Natural killer cell (primary cell): ENCODE results near the gene FIBCD1. TPM values are rescaled to one million over a fixed set of nuclear protein-coding genes. Genes with fewer than 3 reads are reported as not detected.

Experiments used
- ATAC-seq, 3 donors: fragments of 150-1000 bp in 2 of 3; fragments of 200-7000 bp in 1 of 3; cut with Tn5 transposase; 1 replicate in 1 of 3; 2 replicates in 2 of 3; pipeline ENCODE4 v1.10.0; 2021; ENCODE audit warnings: mild to moderate bottlenecking in 2 of 3, moderate library complexity in 2 of 3
- DNase-seq, 2 donors: peaks; one replicate each; pipeline versions ENCODE4 v3.0.0 to v3.0.0-alpha.2; 2013 to 2021; ENCODE audit warnings: mixed read lengths in 1 of 2
- H3K27ac ChIP-seq: one replicate; pipeline ENCODE4 v1.5.1; 2013; ENCODE audit warnings: mild to moderate bottlenecking, low read length
- H3K27me3 ChIP-seq: one replicate; pipeline ENCODE4 v1.6.1; 2013; ENCODE audit warnings: low read length; ENCODE audit not compliant: control insufficient read depth, insufficient read depth
- H3K36me3 ChIP-seq: one replicate; pipeline ENCODE4 v1.6.1; 2013; ENCODE audit warnings: low read length; ENCODE audit not compliant: control insufficient read depth, insufficient read depth
- H3K4me1 ChIP-seq: one replicate; pipeline ENCODE4 v1.6.1; 2013; ENCODE audit warnings: low read length; ENCODE audit not compliant: control insufficient read depth, insufficient read depth
- H3K4me3 ChIP-seq: one replicate; pipeline ENCODE4 v1.5.1; 2013; ENCODE audit warnings: low read length
- H3K9me3 ChIP-seq: one replicate; pipeline ENCODE4 v1.6.1; 2013; ENCODE audit warnings: low read length; ENCODE audit not compliant: control insufficient read depth, insufficient read depth
- H3K27ac Mint-ChIP-seq, 2 donors: one replicate each; pipeline ENCODE4 v1.8.0; 2022; ENCODE audit warnings: mild to moderate bottlenecking in 2 of 2, mixed read lengths in 2 of 2, moderate library complexity in 1 of 2
- H3K27me3 Mint-ChIP-seq, 2 donors: one replicate each; pipeline ENCODE4 v1.8.0; 2022; ENCODE audit warnings: low read depth in 2 of 2, mixed read lengths in 2 of 2
- H3K36me3 Mint-ChIP-seq: one replicate; pipeline ENCODE4 v1.8.0; 2022; ENCODE audit warnings: mixed read lengths
- H3K4me1 Mint-ChIP-seq, 2 donors: one replicate each; pipeline ENCODE4 v1.8.0; 2022; ENCODE audit warnings: mixed read lengths in 2 of 2
- H3K4me3 Mint-ChIP-seq: one replicate; pipeline ENCODE4 v1.8.0; 2022; ENCODE audit warnings: mild to moderate bottlenecking, moderate library complexity, mixed read lengths
- H3K9me3 Mint-ChIP-seq, 2 donors: one replicate each; pipeline ENCODE4 v1.8.0; 2022; ENCODE audit warnings: mixed read lengths in 2 of 2
- WGBS: methylation state at CpG from one replicate; pipeline ENCODE4 v1.1.7; 2013; ENCODE audit warnings: missing lambda C conversion rate; ENCODE audit not compliant: insufficient coverage; 5-methylcytosine and 5-hydroxymethylcytosine counted together
- intact Hi-C: fragments of 100-400 bp; cut with micrococcal nuclease; formaldehyde crosslinking; loops from one replicate; pipeline ENCODE4 v1.14.2; 2022
- total RNA-seq, 4 donors: library from RNA; stranded (reverse); fragments of 120-200 nt in 1 of 4; gene quantifications; one replicate each; pipeline versions ENCODE4 v1.2.3 to v1.2.4, GENCODE V29; 2013 to 2022
- TF ChIP-seq, protein P1 (sequence below): fragments of 200-600 bp; IDR thresholded peaks from one replicate; pipeline ENCODE4 v1.8.0; 2022; ENCODE audit warnings: antibody characterized with exemption

Gene FIBCD1
- total RNA-seq, 3 donors from 2014 or later (not counting 1 experiment from before 2014, with no cell fraction given) = not detected

DNA sequence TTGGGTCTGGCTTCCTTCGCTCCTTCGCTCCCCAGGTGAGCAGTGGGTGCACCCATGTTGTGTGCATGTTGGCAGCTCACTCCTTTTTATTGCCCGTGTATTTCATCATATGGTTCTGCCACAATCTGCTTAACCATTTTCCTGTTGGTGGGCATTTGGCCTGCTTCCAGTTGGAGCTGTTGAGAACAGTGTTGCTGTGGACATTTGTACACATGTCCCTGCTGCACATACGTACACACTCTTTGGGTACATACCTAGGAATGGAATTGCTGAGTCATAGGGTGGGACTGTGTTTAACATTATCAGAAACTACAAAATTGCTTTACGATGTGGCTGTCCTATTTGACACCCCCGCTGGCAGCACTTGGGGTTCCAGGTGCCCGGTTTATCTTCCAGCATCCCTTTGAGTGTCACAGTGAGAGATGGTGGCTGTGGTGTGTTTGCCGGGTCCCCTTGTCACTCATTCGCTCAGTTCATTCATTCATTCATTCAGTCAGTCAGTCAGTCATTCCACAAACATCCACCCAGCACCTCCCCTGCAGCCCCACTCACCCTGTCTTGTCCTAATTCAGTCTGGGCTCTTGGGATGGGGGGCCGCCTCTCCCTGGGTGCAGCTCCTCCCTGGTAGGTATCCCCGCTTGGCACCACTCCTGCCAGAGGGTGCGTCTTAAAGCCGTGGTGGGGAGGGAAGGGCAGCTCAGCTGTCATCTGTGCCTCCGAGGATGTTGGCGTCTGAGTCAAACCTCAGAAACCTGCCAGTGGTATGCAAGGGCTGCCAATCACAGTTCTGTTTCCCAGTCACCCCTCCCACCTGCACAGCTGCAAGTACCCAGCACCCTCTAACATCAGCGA, 7.9 kb upstream of the FIBCD1 start:
- no peaks in the 10 kb centered on the region for H3K36me3 Mint-ChIP-seq
- H3K4me1 ChIP-seq = no peaks in the 10 kb centered on the region
- no peaks in the 10 kb centered on the region for H3K36me3 ChIP-seq
- WGBS = 55% methylated on average over 16 of the region's 16 CpGs
- H3K4me3 ChIP-seq = no peak overlapping the region
- H3K27ac ChIP-seq = no peak overlapping the region
- no peaks in the 10 kb centered on the region for H3K4me1 Mint-ChIP-seq
- no peaks in the 10 kb centered on the region for H3K27me3 ChIP-seq
- DNase-seq (no peak), ATAC-seq (no peak)
- TF ChIP-seq, protein P1, sequence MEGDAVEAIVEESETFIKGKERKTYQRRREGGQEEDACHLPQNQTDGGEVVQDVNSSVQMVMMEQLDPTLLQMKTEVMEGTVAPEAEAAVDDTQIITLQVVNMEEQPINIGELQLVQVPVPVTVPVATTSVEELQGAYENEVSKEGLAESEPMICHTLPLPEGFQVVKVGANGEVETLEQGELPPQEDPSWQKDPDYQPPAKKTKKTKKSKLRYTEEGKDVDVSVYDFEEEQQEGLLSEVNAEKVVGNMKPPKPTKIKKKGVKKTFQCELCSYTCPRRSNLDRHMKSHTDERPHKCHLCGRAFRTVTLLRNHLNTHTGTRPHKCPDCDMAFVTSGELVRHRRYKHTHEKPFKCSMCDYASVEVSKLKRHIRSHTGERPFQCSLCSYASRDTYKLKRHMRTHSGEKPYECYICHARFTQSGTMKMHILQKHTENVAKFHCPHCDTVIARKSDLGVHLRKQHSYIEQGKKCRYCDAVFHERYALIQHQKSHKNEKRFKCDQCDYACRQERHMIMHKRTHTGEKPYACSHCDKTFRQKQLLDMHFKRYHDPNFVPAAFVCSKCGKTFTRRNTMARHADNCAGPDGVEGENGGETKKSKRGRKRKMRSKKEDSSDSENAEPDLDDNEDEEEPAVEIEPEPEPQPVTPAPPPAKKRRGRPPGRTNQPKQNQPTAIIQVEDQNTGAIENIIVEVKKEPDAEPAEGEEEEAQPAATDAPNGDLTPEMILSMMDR = no peak
- H3K27me3 Mint-ChIP-seq = peaks cover 16 to 26% of the 10 kb centered on the region in 2 donors
- H3K9me3 Mint-ChIP-seq = no peaks in the 10 kb centered on the region
- intact Hi-C loops = no loop called here
- H3K4me3 Mint-ChIP-seq = no peak overlapping the region
- no peaks in the 10 kb centered on the region for H3K9me3 ChIP-seq
- H3K27ac Mint-ChIP-seq = no peak overlapping the region

DNA sequence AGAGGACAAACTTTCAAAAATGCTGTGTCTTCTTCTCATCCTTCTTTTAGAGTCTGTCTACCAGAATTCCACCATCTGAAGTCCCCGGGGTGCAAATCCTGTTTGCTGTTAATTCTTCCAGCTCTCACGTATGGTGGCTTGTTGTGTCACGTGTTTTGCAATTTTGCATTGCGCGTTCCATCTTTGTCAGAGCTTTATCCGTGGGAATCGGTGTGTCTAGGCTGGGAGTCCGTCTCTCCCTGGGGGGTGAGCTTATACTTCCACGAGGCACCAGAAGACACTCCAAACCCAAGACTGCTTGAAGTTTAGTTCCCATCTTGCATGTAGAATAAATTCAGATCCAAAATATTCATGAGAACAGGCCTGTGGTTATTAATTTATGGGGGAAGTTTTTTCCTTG, 6.1 kb upstream of the FIBCD1 start:
- H3K27me3 ChIP-seq = peaks cover 12% of the 10 kb centered on the region
- no peaks in the 10 kb centered on the region for H3K9me3 Mint-ChIP-seq
- peaks cover 0 to 9% of the 10 kb centered on the region in 2 donors for H3K4me1 Mint-ChIP-seq
- no peaks in the 10 kb centered on the region for H3K36me3 Mint-ChIP-seq
- H3K27me3 Mint-ChIP-seq = peaks cover 32 to 36% of the 10 kb centered on the region in 2 donors
- TF ChIP-seq, protein P1 = no peak
- no peaks in the 10 kb centered on the region for H3K9me3 ChIP-seq
- H3K4me1 ChIP-seq = peaks cover 5% of the 10 kb centered on the region
- DNase-seq (no peak), ATAC-seq (no peak)
- H3K27ac ChIP-seq = no peak overlapping the region
- H3K27ac Mint-ChIP-seq = no peak overlapping the region
- no peaks in the 10 kb centered on the region for H3K36me3 ChIP-seq
- H3K4me3 ChIP-seq = no peak overlapping the region
- H3K4me3 Mint-ChIP-seq = no peak overlapping the region
- intact Hi-C loops = no loop called here
- WGBS = 92% methylated on average over 9 of the region's 9 CpGs

DNA sequence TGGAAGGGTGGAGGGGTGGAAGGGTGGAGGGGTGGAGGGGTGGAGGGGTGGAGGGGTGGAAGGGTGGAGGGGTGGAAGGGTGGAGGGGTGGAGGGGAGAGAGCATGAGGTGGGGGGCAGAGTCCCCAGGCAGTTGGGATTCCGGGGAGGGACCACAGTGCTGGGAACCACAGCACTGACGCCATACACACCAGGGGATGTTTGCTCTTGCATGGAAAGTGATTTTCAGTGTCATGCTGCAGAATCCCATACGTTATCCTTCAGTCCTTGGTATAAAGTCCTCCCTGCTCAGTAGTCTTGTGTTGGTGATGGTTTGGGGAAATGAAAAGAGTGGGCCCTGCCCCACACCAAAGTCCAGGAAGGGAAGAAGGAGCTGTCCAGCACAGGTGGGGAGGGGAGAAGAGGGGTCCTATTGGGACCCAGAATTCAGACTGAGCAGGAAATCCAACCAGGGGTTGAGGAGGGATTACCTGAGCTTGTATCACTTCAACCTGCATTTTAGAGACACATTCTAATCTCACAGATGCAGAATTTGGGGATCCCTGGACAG, 5.5 kb upstream of the FIBCD1 start:
- Mint-ChIP-seq H3K27ac (no peak overlapping the region), H3K9me3 (no peaks in the 10 kb centered on the region), H3K36me3 (no peaks in the 10 kb centered on the region), H3K4me1 (peaks cover 0 to 9% of the 10 kb centered on the region in 2 donors), H3K4me3 (no peak overlapping the region), H3K27me3 (peaks cover 27 to 36% of the 10 kb centered on the region in 2 donors)
- TF ChIP-seq, protein P1 = no peak
- WGBS = 71% methylated on average over 3 of the region's 3 CpGs
- no peak for ATAC-seq
- no peak overlapping the region for H3K27ac ChIP-seq
- H3K27me3 ChIP-seq = peaks cover 12% of the 10 kb centered on the region
- H3K36me3 ChIP-seq = no peaks in the 10 kb centered on the region
- H3K4me3 ChIP-seq = no peak overlapping the region
- no peak for DNase-seq
- intact Hi-C loops = loop anchor here (5.0 kb wide), 1 partner anchor 172 kb away; no protein-coding TSS in a partner anchor
- H3K9me3 ChIP-seq = no peaks in the 10 kb centered on the region
- H3K4me1 ChIP-seq = peaks cover 5% of the 10 kb centered on the region
